HG02970 (cell line): Measurements from ENCODE around the gene RPL28.
"Not testable (repeated sequence)": the region's sequence is repeated elsewhere in the genome, so short reads cannot be mapped to it uniquely, and the experiment has no call there.

Experiments
- ATAC-seq: cut with Tn5 transposase; IDR thresholded peaks from one replicate; pipeline ENCODE4 v1.9.1; 2021; ENCODE audit warnings: mild to moderate bottlenecking, moderate library complexity, moderate number of reproducible peaks; ENCODE audit not compliant: unreplicated experiment, low FRiP score

The RPL28 gene

DNA sequence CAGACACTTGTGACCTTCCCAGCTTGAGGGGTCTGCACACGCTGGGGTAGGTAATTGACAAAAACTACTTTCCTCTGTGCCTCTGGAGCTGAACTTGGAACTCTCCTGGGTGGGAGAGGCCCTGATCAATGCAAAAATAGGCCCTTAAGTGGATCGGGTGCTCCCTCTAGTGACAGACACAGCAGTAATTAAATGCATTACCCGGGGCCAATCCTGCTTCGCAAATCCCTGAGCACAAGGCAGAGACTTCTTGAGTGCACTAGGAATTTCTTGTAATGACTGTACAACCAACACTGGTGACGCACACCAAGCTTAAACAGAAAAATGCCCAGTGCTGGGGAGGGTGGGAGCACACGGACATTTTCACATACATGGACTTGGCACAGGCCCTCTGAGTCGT is 32.5 kb downstream of the RPL28 start:
- no peak for ATAC-seq

DNA sequence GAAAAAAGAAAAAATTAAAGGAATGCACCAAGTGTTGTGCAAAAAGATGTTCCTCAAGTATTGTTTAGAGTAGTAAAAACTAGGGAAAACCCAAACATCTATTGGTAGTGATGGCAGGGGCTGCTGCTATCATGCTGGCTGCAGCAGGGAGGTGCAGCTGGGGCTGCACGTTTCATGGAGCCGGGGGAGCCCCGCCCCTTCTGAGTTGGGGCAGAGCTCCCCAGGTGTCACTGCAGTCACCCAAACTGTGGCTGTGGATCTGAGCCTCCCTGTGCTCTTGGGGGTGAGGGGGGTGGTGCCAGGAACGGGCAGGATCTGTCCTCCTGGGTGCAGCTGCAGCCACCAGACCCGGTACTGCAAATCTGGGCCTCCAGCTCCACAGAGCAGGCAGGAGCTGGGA is 33.4 kb downstream of the RPL28 start:
- no peak for ATAC-seq

DNA sequence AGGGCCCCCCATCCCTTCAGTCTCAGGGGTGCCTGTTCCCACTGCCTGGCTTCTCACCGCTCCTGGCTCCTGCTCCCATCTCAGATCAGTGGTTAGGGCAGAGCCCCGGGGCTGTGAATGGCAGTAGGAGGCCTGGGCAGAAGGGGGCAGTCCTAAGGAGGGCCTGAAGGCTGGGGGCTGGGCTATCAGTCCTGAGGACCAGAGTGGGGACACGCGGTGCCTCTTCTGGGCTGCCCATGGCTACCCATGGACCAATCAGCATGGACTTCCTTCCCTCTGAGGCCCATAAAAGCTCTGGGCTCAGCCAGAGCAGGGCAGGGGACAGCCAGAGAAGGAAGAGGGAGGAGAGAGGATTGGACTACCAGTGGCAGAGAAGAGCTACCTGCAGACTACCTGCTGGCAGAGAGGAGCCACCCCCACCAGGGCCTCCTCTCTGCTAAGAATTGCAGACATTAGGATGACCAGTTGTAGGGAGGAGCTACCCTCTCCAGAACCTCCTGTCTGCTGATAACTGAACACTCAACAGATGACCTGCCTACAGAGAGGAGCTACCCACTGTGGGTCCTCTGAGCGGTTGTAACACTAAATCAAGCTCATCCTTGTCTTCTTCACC is 34.0 kb downstream of the RPL28 start:
- ATAC-seq: no peak

DNA sequence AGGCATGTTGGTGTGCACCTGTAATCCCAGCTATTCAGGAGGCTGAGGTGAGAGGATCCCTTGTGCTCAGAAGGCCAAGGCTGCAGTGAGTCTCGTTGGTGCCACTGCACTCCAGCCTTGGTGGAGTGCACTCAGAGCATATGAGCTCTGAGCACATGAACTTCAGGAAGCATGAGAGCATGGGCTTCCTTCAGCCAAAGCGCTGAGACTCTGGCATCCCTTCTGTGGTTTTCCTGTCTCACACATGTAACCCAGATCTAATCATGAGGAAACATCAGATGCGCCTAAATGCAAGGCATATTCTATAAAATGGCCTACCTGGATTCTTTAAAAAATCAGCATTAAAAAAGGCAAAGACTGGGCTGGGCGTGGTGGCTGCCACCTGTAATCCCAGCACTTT is 35.5 kb downstream of the RPL28 start:
- not testable (repeated sequence) for ATAC-seq

DNA sequence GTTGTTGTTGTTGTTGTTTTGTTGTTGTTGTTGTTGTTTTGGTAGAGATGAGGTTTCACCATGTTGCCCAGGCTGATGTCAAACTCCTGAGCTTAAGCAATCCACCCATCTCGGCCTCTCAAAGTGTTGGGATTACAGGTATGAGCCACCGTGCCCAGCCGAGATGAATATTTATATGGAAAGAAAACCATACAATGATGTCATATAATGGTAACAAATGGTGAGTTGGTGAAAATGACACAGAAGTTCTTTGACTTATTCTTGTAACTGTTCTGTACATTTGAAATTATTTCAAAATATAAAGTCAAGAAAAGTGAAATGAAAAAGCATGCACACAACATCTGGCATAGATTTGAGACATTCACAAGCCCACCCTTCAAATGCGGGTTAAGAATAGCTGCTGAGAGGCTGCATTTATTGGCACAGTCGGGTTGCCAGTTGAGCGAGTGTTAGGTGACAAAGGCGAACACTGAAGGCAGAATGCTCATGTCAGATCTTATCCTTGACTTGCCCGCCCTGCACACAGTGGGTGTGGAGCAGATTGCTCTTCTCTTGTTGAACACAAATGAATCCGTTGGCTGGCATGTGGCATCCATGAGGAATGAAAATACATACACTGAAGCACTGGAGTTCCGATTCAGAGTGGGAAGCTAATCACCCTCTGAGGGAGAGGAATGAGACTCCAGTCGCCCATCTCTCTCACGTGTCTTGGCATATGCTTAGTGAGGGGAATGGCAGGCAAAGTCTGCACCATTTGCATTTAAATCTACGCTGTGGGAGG is 37.7 kb downstream of the RPL28 start:
- no peak for ATAC-seq

DNA sequence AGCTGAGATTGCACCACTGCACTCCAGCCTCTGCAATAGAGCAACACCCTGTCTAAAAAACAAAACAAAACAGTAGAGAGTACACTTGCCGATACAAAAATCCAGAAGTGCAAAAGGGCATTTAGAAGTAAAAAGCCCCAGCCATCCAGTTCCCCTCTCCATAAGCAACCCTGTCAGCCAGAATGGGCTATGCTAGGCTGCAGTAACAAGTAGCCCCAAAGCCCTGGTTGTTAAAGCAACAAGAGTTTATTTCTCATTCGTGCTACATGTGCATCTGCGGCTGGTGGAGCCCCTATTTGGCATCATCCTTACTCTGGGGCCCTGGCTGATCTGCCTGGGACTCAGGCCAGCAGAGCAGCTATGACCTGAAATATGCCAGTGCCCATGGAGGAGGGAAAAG is 38.8 kb downstream of the RPL28 start:
- ATAC-seq: no peak

DNA sequence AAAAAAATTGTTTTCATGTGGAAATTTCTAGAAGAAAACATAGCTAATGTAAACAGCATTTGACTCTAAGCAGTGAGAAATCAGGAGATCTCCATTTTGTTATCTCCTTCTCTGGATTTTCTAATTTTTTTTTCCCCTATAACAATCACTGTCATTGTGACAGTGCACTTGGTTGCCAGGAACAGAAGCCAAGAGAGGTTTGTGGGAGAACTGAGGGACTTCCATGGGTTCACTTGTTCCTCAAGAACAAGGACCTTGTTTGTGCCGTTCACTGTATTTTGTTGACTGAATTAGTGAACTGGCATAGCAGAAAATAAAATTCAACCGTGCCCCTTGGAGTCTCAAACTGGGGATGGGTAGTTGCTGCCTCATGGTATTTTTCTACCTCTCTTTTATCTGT is 40.3 kb downstream of the RPL28 start:
- no peak for ATAC-seq

DNA sequence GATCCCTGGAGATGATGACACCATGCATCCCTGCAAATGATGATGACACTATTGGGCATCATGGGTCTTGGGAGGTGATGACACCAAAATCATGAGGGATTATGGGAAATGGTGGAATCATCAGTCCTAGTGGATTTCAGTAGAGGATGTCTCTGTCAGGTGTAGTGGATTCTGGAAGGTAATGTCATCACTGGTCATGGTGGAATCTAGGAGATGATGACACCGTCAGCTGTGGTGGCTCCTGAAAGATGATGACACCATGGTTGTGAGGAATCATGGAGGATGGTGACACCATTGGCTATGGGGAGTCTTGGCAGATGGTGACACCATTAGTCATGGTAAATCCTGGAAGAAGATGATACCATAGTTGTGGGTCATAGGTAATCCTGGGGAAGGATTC is 45.5 kb downstream of the RPL28 start:
- no peak for ATAC-seq

DNA sequence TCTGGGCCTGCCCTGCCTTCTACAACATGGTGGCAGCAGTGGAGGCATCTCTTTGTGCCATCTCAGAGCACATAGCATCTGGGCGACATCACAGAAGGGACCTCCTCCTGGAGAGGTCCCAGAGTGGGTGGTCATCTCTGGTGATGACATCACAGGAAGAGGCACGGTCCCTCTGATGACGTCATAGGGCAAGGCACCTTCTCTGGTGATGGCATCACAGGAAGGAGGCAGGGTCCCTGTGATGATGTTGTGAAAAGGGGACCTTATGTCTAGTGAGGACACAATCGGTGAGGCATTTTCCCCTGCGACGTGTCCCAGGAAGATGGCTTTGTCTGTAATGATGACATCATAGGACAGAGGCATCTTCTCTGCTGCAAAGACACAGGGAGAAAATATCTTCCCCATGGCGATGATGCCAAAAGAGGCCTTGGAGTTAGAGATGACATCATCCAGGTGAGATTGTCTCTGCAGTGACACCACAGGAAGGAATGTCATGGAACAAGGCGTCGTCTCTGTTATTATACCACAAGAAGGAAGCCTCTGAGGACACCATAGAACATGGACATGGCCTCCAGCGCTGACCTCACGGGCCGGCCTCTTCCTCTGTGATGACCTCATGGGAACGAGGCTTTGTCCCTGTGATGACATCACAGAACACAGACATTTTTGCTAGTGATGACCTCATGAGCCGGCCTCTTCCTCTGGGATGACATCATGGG is 46.7 kb downstream of the RPL28 start:
- ATAC-seq: no peak

DNA sequence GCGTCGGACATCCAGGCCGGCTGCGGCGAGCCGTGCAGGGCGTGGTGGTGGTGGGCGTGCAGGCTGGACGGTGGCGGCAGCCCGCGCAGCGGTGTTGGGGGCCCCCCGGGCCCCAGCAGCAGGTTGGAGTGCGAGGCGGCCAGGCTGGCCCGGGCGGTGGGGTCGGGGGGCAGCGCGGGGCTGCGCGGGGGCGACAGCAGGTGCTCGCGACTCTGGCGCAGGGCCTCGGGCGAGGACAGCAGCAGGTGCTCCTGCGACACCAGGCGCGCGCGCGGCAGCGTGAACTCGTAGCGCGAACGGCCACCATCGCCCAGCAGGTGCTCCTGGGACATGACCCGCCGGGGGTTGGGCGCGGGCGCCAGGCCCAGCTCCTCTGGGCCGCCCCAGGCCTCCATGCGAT is 47.6 kb downstream of the RPL28 start:
- no peak for ATAC-seq

DNA sequence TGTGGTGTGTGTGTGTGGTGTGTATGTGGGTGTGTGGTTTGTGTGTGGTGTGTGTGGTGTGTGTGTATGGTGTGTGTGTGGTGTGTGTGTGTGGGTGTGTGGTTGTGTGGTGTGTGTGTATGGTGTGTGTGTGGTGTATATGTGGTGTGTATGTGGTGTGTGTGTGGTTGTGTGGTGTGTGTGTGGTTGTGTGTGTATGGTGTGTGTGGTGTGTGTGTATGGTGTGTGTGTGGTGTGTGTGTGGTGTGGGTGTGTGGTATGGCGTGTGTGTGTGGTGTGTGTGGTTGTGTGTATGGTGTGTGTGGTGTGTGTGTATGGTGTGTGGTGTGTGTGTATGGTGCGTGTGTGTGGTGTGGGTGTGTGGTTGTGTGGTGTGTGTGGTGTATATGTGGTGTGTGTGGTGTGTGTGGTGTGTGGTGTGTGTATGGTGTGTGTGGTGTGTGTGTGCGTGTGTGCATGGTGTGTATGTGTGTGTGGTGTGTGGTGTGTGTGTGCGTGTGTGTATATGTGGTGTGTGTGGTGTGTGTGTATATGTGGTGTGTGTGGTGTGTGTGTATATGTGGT is 48.7 kb downstream of the RPL28 start:
- ATAC-seq: no peak

DNA sequence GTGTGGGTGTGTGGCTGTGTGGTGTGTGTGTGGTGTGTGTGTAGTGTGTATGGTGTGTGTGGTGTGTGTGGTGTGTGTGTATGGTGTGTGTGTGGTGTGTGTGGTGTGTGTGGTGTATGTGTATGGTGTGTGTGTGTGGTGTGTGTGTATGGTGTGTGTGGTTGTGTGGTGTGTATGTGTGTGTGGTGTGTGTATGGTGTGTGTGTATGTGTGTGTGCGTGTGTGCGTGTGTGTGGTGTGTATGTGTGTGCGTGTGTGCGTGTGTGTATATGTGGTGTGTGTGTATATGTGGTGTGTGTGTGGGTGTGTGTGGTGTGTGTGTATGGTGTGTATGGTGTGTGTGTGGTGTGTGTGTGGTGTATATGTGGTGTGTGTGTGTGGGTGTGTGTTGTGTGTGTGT is 49.3 kb downstream of the RPL28 start:
- no peak for ATAC-seq

DNA sequence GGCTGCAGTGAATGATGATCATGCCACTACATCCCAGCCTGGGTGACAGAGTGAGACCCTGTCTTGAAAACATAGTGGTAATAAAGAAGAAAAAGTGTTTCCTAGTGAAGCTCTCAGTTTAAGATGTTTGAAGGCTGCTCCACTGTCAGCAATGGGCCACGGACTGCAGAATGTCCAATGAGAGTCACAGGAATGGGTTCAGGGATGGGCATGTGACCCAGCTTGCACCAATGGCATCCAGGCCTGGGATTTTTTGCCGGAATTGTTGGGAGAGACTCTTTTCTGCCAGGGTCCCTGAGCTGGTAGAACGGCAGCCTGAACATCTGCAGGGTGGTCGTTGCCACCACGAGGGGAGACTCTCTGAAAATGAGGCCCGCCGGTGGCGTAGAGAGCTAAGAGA is 51.1 kb downstream of the RPL28 start:
- no peak for ATAC-seq

DNA sequence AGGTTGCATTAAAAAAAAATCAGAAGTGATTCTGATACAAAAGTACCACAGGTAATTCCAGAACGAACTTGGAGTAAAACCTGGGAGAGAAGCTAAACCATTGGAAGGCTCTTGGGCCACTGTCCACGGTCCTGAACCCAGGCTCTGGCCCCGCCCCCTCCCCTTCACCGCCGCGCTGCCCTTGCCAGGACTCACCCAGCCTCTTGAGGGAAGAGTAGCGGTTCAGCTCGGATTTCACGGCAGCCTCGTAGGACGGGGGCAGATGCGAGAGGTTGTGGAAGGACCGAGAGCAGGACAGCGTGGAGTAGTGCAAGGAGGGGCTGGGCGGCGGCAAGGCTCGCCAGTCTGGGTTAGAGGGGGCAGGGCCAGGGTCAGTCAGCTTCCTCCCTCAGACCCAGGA is 51.7 kb downstream of the RPL28 start:
- no peak for ATAC-seq

DNA sequence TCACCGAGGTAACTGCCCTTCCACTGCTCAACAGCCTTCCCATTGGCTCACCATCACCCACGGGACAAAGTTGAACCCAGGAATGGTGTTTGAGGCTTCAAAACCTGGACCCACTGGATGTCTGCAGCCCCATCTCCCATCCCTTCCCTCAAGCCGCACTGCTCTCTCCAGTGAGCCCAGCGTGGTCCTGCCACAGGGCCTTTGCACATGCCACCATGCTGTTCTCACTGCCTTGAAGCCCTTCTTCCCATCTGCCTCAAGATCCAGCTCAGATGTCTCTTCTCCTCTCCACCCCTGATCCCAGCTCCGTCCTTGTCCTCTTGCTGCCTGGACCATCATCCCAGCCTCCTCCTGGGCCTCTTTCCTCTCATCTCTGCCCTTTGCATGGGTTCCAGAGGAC is 53.3 kb downstream of the RPL28 start:
- no peak for ATAC-seq

DNA sequence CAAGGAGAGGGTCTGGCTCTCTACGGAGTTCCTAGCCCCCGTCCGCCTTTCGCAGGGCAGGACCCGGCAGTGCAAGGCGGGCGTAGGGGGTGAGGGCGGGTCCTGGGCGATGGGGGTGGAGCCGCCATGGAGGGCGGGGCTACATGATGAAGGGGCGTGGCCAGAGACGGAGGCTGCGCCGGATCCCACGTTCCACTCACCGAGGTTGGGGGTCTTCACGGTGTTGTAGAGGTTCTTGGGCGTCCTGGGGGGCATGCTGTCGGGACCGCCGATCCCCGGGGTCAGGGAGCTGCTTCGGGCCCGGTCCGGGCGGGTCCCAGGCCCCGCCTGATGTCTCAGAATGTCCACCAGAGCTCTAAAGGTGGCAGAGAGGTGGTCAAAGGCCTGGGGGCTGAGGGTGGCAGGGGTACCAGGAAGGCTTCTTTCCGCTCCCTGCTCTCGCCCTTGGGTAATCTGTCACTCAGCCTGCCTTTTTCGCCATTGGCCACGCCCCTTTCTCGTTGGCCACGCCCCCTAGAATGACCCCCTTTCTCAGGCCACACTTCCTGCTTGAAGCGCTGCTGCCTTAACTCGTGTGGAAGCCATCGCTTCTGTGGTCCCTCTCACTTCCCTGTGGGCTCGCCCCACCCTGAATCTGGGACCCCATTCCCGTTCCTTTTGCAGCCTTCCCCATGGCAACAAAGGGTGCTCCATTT is 54.8 kb downstream of the RPL28 start:
- no peak for ATAC-seq

DNA sequence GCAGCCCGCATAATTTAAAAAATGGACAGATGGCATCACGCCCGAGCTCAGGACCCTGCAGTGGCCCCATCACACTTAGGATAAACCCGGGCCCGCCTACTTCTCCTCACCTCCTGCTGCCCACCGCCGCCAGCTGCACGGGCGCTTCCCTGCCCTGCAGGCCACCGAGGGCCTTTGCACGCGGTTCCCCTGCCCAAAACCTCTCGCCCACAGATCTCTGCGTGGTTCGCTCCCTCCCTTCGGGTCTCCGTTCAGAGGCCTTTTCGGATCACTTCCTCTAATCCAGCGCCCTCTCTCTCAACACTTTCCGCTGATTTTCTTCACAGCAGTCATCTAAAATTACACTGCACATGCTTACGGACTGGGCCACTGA is 55.6 kb downstream of the RPL28 start:
- no peak for ATAC-seq

DNA sequence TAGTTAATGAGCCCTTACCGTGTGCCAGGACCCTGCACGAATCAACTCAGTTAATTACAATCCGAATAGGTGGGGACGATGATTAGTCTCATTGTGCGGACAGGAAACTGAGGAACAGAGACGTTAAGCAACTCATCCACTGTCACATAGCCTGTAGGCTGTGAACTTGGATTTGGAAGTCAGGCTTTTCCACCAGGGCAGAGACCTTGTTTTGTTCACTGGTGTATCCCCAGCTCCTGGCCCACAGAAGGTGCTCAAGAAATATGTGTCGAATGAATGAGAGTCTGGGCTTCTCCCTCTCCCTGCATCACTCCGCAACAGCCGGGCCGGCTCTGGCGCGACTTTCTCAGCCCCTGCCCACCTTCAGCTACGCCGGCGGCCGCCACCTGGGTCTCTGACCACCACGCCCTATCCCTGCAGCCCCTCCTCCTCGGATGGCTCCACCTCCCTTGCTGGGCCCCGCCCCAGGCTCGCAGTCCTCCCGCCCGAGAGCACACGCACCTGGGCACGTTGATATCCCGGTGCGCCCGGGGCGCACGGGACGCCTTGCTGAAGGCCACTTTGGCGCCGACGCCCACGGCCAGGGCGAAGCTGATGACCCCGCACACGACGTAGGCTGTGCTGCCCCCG is 56.1 kb downstream of the RPL28 start:
- ATAC-seq: no peak

DNA sequence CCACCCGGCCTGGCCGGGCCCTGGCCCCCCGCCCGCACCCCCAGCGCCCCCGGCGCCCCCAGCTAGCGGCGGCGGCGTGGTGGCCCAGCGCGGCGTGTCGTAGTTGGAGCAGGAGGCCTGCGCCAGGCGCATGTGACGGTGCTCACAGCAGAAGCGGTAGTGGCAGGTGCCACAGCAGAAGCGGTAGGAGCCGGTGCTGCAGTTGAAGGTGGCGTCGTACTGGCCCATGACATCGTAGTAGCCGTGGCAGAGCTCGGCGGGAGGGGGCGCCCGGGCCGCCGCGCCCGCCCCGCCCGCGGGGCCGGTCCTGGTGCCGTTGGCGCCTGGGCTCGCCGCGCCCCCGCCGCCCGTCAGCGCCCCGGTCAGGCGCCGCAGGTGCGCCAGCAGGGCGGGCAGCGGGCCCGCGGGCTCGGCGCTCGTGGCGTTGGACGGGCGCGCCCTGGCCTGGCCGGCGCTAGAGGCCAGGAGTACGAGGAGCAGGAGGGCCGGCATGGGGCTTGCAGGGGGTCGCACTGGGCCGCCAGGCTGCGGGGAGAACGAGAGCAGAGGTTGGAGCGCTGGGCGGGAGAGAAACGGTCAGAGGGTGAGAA is 56.7 kb downstream of the RPL28 start:
- no peak for ATAC-seq
